A172 (cell line): Measurements from ENCODE around the gene ATF5. TPM values are rescaled to one million over a fixed set of nuclear protein-coding genes. Genes with fewer than 3 reads are reported as not detected.

Experiments used
- DNase-seq: peaks from one replicate; pipeline ENCODE4 v3.0.0-alpha.2; 2015; ENCODE audit warnings: low spot score
- total RNA-seq: library from RNA; depleted of rRNA; stranded (reverse); fragments of >200 nt; shearing (Covaris generic); gene quantifications from 2 replicates; pipeline ENCODE4 v1.2.3, GENCODE V29; 2014; rRNA removed

Gene ATF5
- total RNA-seq, 1 experiment from 2014 or later = 30.3 TPM

GRCh38 chr19:49976496-49976895 is 47.5 kb downstream of the ATF5 start:
- no peak for DNase-seq

- DNase-seq = no peak
These were observed 48.1 kb downstream of the ATF5 start for GRCh38 chr19:49977076-49977475.

GRCh38 chr19:49977881-49978280 is 48.9 kb downstream of the ATF5 start:
- DNase-seq = no peak

- DNase-seq = no peak
These were observed 49.3 kb downstream of the ATF5 start for GRCh38 chr19:49978324-49978723.

GRCh38 chr19:49981603-49982593 is 52.9 kb downstream of the ATF5 start:
- DNase-seq = no peak

Other genes with a start within 250 kb of the ATF5 start
- gene ADM5, start 239.6 kb upstream of the ATF5 start, total RNA-seq = 2.7 and 3.2 TPM in 2 replicates
- gene CPT1C, start 238.1 kb upstream of the ATF5 start, total RNA-seq = 0.53 and 6.1 TPM in 2 replicates
- not detected in 2 replicates for gene TSKS, start 165.9 kb upstream of the ATF5 start, total RNA-seq
- 116 and 130 TPM in 2 replicates for gene AP2A1, start 162.2 kb upstream of the ATF5 start, total RNA-seq
- 17.6 and 19.0 TPM in 2 replicates for gene FUZ, start 115.9 kb upstream of the ATF5 start, total RNA-seq
- 28.6 and 34.8 TPM in 2 replicates for gene MED25, start 110.9 kb upstream of the ATF5 start, total RNA-seq
- gene PTOV1, start 78.0 kb upstream of the ATF5 start, total RNA-seq = 119 and 139 TPM in 2 replicates
- 50.7 and 63.0 TPM in 2 replicates for gene PNKP, start 61.6 kb upstream of the ATF5 start, total RNA-seq
- 19.2 and 22.7 TPM in 2 replicates for gene AKT1S1, start 51.9 kb upstream of the ATF5 start, total RNA-seq
- 10.1 and 11.9 TPM in 2 replicates for gene TBC1D17, start 51.5 kb upstream of the ATF5 start, total RNA-seq
- 6.4 and 15.4 TPM in 2 replicates for gene IL4I1, start 32.3 kb upstream of the ATF5 start, total RNA-seq
- gene NUP62, start 299 bp downstream of the ATF5 start, total RNA-seq = 84.6 and 91.3 TPM in 2 replicates
- gene SIGLEC11, start 32.0 kb downstream of the ATF5 start, total RNA-seq = not detected in 2 replicates
- 26.0 and 45.6 TPM in 2 replicates for gene VRK3, start 96.2 kb downstream of the ATF5 start, total RNA-seq
- gene ZNF473, start 96.8 kb downstream of the ATF5 start, total RNA-seq = 17.8 and 21.0 TPM in 2 replicates
- gene IZUMO2, start 234.1 kb downstream of the ATF5 start, total RNA-seq = not detected in 2 replicates